Measurements from ENCODE around the gene CERS6.
"Not testable (repeated sequence)": the region's sequence is repeated elsewhere in the genome, so short reads cannot be mapped to it uniquely, and the experiment has no call there.

The CERS6 gene

DNA sequence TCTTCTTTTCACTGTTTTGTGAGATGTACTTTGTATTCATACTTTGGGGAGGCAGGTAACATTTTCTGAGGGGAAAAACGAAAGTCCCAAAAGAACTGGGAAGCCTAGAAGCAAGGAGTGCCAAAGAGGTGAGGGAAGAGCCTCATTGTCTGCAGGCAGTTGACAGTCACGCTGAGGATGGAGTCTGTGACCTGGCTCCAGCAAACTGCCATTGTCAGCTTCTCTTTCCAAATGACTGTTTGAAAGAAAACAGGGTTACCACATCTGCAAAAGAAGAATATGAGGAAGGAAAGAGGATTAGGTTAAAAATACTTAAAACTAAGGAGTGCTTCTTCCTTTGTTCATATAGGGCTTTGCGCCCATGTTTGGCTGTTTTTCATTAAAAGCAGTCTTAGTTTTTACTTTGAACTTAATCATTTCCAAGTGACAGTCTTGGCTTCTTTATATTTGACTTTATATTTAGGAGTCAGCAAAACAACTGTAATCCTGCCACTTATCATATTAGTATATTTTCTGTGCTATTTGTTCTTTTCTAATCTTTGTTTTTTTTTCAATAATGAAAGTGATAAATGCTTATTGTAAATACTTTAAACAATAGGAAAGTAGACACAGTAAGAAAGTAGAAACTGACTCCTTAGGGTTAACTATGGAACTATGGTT lies 35.0 kb downstream of the CERS6 start:
- no peak overlapping the region for H3K27ac ChIP-seq (replicated peaks; ENCODE audit: low read length)
- peaks cover 0 to 8% of the 10 kb centered on the region in 2 donors for H3K36me3 ChIP-seq (replicated peaks in 1 of 2; ENCODE audit: control insufficient read depth in 2 of 2, insufficient read depth in 2 of 2, low read length in 2 of 2)
- no peaks in the 10 kb centered on the region for H3K27me3 ChIP-seq (ENCODE audit: control insufficient read depth in 3 of 3, insufficient read depth in 3 of 3, low read depth in 1 of 3, low read length in 3 of 3)
- no peak overlapping the region for H3K23ac ChIP-seq (ENCODE audit: low read depth, low read length, poor library complexity)
- no peak overlapping the region for H4K91ac ChIP-seq (ENCODE audit: low read depth, low read length, poor library complexity)
- peaks cover 0 to 5% of the 10 kb centered on the region in 2 donors for H3K9me3 ChIP-seq (replicated peaks in 1 of 2; ENCODE audit: control insufficient read depth in 2 of 2, insufficient read depth in 1 of 2, low read depth in 1 of 2, low read length in 2 of 2)
- no peak overlapping the region for H3K18ac ChIP-seq (ENCODE audit: low read length)
- peaks cover 12 to 13% of the 10 kb centered on the region in 2 donors for H3K4me1 ChIP-seq (ENCODE audit: control insufficient read depth in 2 of 2, insufficient read depth in 1 of 2, low read depth in 1 of 2, low read length in 2 of 2)
- H4K8ac ChIP-seq (ENCODE audit: low read depth, low read length) = no peak overlapping the region
- H3K4me3 ChIP-seq (ENCODE audit: low read length in 2 of 2) = no peak overlapping the region
- peak overlapping the region; percentile 53 for H2AFZ ChIP-seq (ENCODE audit: low read length)
- H2BK15ac ChIP-seq (ENCODE audit: low read length) = no peak overlapping the region
- peaks cover 4% of the 10 kb centered on the region for H3K79me1 ChIP-seq (ENCODE audit: low read depth, low read length)
- H3K14ac ChIP-seq (ENCODE audit: low read length) = no peak overlapping the region
- DNase-seq (ENCODE audit: low spot score) = no peak
- no CpG with 5 or more reads among the region's 3 CpGs for WGBS, 2 donors (ENCODE audit: extremely low coverage in 2 of 2, insufficient read length in 2 of 2, insufficient replicate concordance in 1 of 2)
- no peak overlapping the region for H3K4me2 ChIP-seq (ENCODE audit: insufficient read depth, low read length, poor library complexity, severe bottlenecking)
- no peak overlapping the region for H3K9ac ChIP-seq (ENCODE audit: low read depth, low read length, poor library complexity)
- H2BK12ac ChIP-seq (ENCODE audit: low read length) = no peak overlapping the region
- H3K4ac ChIP-seq (ENCODE audit: low read length) = no peak overlapping the region
- H2AK5ac ChIP-seq (ENCODE audit: low read depth, low read length) = no peak overlapping the region
- no peak overlapping the region for H2BK5ac ChIP-seq (ENCODE audit: low read length)
- no peak overlapping the region for H2BK120ac ChIP-seq (ENCODE audit: low read depth, low read length)

DNA sequence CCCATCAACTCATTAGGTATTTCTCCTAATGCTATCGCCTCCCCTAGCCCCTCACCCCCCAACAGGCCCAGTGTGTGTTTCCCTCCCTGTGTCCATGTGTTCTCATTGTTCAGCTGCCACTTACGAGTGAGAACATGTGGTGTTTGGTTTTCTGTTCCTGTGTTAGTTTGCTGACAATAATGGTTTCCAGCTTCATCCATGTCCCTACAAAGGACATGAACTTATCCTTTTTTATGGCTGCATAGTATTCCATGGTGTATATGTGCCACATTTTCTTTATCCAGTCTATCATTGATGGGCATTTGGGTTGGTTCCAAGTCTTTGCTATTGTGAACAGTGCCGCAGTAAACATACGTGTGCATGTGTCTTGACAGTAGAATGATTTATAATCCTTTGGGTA lies 35.7 kb downstream of the CERS6 start:
- not testable (repeated sequence) for H2BK5ac ChIP-seq (ENCODE audit: low read length); DNase-seq (ENCODE audit: low spot score); H3K4ac ChIP-seq (ENCODE audit: low read length); H2BK12ac ChIP-seq (ENCODE audit: low read length); H3K27me3 ChIP-seq (ENCODE audit: control insufficient read depth in 3 of 3, insufficient read depth in 3 of 3, low read depth in 1 of 3, low read length in 3 of 3); H3K23ac ChIP-seq (ENCODE audit: low read depth, low read length, poor library complexity); H3K27ac ChIP-seq (replicated peaks; ENCODE audit: low read length); H3K9ac ChIP-seq (ENCODE audit: low read depth, low read length, poor library complexity); H3K9me3 ChIP-seq (replicated peaks in 1 of 2; ENCODE audit: control insufficient read depth in 2 of 2, insufficient read depth in 1 of 2, low read depth in 1 of 2, low read length in 2 of 2); H2AFZ ChIP-seq (ENCODE audit: low read length); H3K18ac ChIP-seq (ENCODE audit: low read length); H2AK5ac ChIP-seq (ENCODE audit: low read depth, low read length); H4K8ac ChIP-seq (ENCODE audit: low read depth, low read length); H3K79me1 ChIP-seq (ENCODE audit: low read depth, low read length); H4K91ac ChIP-seq (ENCODE audit: low read depth, low read length, poor library complexity); H3K4me2 ChIP-seq (ENCODE audit: insufficient read depth, low read length, poor library complexity, severe bottlenecking); H3K36me3 ChIP-seq (replicated peaks in 1 of 2; ENCODE audit: control insufficient read depth in 2 of 2, insufficient read depth in 2 of 2, low read length in 2 of 2); H3K4me3 ChIP-seq (ENCODE audit: low read length in 2 of 2); H2BK120ac ChIP-seq (ENCODE audit: low read depth, low read length); H3K14ac ChIP-seq (ENCODE audit: low read length); H2BK15ac ChIP-seq (ENCODE audit: low read length)
- no CpG with 5 or more reads among the region's 4 CpGs for whole genome bisulfite sequencing, 2 donors (ENCODE audit: extremely low coverage in 2 of 2, insufficient read length in 2 of 2, insufficient replicate concordance in 1 of 2)
- peaks cover 12 to 13% of the 10 kb centered on the region in 2 donors for H3K4me1 ChIP-seq (ENCODE audit: control insufficient read depth in 2 of 2, insufficient read depth in 1 of 2, low read depth in 1 of 2, low read length in 2 of 2)

DNA sequence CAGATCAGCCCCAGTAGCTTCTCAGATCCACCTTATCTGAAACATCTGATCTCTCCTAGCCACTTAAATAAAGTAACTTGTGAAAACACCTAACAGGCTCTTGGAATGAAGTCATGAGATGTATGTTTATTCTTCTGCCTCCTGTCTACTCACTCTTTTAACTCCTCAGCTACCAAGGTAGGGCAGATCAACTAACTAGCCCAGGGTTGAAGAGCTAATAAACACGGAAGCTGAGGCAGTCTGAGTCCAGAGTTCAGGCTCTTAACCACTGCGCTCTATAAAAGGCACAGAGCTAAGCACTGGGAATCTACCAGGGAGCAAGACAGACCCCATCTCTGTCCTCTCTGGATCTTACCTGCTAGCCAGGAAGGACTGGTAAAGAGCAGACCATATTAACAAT lies 37.1 kb downstream of the CERS6 start:
- H3K4me2 ChIP-seq (ENCODE audit: insufficient read depth, low read length, poor library complexity, severe bottlenecking); H3K9me3 ChIP-seq (replicated peaks in 1 of 2; ENCODE audit: control insufficient read depth in 2 of 2, insufficient read depth in 1 of 2, low read depth in 1 of 2, low read length in 2 of 2); H3K4me3 ChIP-seq (ENCODE audit: low read length in 2 of 2); H4K91ac ChIP-seq (ENCODE audit: low read depth, low read length, poor library complexity); H3K18ac ChIP-seq (ENCODE audit: low read length); H3K23ac ChIP-seq (ENCODE audit: low read depth, low read length, poor library complexity); H3K36me3 ChIP-seq (replicated peaks in 1 of 2; ENCODE audit: control insufficient read depth in 2 of 2, insufficient read depth in 2 of 2, low read length in 2 of 2); H2BK5ac ChIP-seq (ENCODE audit: low read length); H3K27me3 ChIP-seq (ENCODE audit: control insufficient read depth in 3 of 3, insufficient read depth in 3 of 3, low read depth in 1 of 3, low read length in 3 of 3); H2AK5ac ChIP-seq (ENCODE audit: low read depth, low read length); H2BK120ac ChIP-seq (ENCODE audit: low read depth, low read length); H2BK12ac ChIP-seq (ENCODE audit: low read length); H3K27ac ChIP-seq (replicated peaks; ENCODE audit: low read length); H3K4ac ChIP-seq (ENCODE audit: low read length); DNase-seq (ENCODE audit: low spot score); H2BK15ac ChIP-seq (ENCODE audit: low read length); H2AFZ ChIP-seq (ENCODE audit: low read length); H3K79me1 ChIP-seq (ENCODE audit: low read depth, low read length); H4K8ac ChIP-seq (ENCODE audit: low read depth, low read length); H3K14ac ChIP-seq (ENCODE audit: low read length); H3K9ac ChIP-seq (ENCODE audit: low read depth, low read length, poor library complexity): not testable (repeated sequence)
- no CpG with 5 or more reads among the region's 2 CpGs for WGBS, 2 donors (ENCODE audit: extremely low coverage in 2 of 2, insufficient read length in 2 of 2, insufficient replicate concordance in 1 of 2)
- peaks cover 12 to 13% of the 10 kb centered on the region in 2 donors for H3K4me1 ChIP-seq (ENCODE audit: control insufficient read depth in 2 of 2, insufficient read depth in 1 of 2, low read depth in 1 of 2, low read length in 2 of 2)

- Histone ChIP-seq H3K9me3 (replicated peaks in 1 of 2; ENCODE audit: control insufficient read depth in 2 of 2, insufficient read depth in 1 of 2, low read depth in 1 of 2, low read length in 2 of 2) (peaks cover 0 to 5% of the 10 kb centered on the region in 2 donors), H3K18ac (ENCODE audit: low read length) (no peak overlapping the region), H3K4ac (ENCODE audit: low read length) (no peak overlapping the region), H2AK5ac (ENCODE audit: low read depth, low read length) (no peak overlapping the region), H3K36me3 (replicated peaks in 1 of 2; ENCODE audit: control insufficient read depth in 2 of 2, insufficient read depth in 2 of 2, low read length in 2 of 2) (peaks cover 0 to 8% of the 10 kb centered on the region in 2 donors), H2BK5ac (ENCODE audit: low read length) (no peak overlapping the region), H4K91ac (ENCODE audit: low read depth, low read length, poor library complexity) (no peak overlapping the region), H3K27me3 (ENCODE audit: control insufficient read depth in 3 of 3, insufficient read depth in 3 of 3, low read depth in 1 of 3, low read length in 3 of 3) (no peaks in the 10 kb centered on the region), H2AFZ (ENCODE audit: low read length) (no peak overlapping the region), H2BK12ac (ENCODE audit: low read length) (no peak overlapping the region), H2BK120ac (ENCODE audit: low read depth, low read length) (no peak overlapping the region), H3K4me2 (ENCODE audit: insufficient read depth, low read length, poor library complexity, severe bottlenecking) (no peak overlapping the region), H3K4me3 (ENCODE audit: low read length in 2 of 2) (no peak overlapping the region), H3K79me1 (ENCODE audit: low read depth, low read length) (peaks cover 4% of the 10 kb centered on the region), H3K4me1 (ENCODE audit: control insufficient read depth in 2 of 2, insufficient read depth in 1 of 2, low read depth in 1 of 2, low read length in 2 of 2) (peaks cover 12 to 13% of the 10 kb centered on the region in 2 donors), H3K23ac (ENCODE audit: low read depth, low read length, poor library complexity) (no peak overlapping the region), H2BK15ac (ENCODE audit: low read length) (no peak overlapping the region), H3K9ac (ENCODE audit: low read depth, low read length, poor library complexity) (no peak overlapping the region), H3K27ac (replicated peaks; ENCODE audit: low read length) (no peak overlapping the region), H4K8ac (ENCODE audit: low read depth, low read length) (no peak overlapping the region), H3K14ac (ENCODE audit: low read length) (no peak overlapping the region)
- no CpG with 5 or more reads among the region's 7 CpGs for WGBS, 2 donors (ENCODE audit: extremely low coverage in 2 of 2, insufficient read length in 2 of 2, insufficient replicate concordance in 1 of 2)
- no peak for DNase-seq (ENCODE audit: low spot score)
Measured at GRCh38 chr2:168494190-168494711, 38.2 kb downstream of the CERS6 start.

All from neuronal stem cell (in vitro differentiated cells).